ENCODE results near the gene ATP7A.

The ATP7A gene

GRCh38 chrX:77945910-77946545, 35.5 kb downstream of the ATP7A start:
- DNase-seq, result no peak

- DNase-seq, result no peak
Measured at GRCh38 chrX:77946571-77946970, 36.1 kb downstream of the ATP7A start.

GRCh38 chrX:77949840-77950239, 39.3 kb downstream of the ATP7A start:
- no peak for DNase-seq

GRCh38 chrX:77952173-77952572, 41.7 kb downstream of the ATP7A start:
- no peak for DNase-seq

GRCh38 chrX:77953302-77953701, 42.8 kb downstream of the ATP7A start:
- no peak for DNase-seq

- DNase-seq, result no peak
Measured at GRCh38 chrX:77953708-77954107, 43.2 kb downstream of the ATP7A start.

GRCh38 chrX:77960567-77960966, 50.1 kb downstream of the ATP7A start:
- no peak for DNase-seq

- DNase-seq, result no peak
Measured at GRCh38 chrX:77961063-77961462, 50.6 kb downstream of the ATP7A start.

GRCh38 chrX:77962068-77962902, 51.8 kb downstream of the ATP7A start:
- no peak for DNase-seq

GRCh38 chrX:77966361-77966760, 55.9 kb downstream of the ATP7A start:
- DNase-seq, result no peak

- DNase-seq, result no peak
Measured at GRCh38 chrX:77967631-77968030, 57.1 kb downstream of the ATP7A start.

GRCh38 chrX:77969538-77969937, 59.0 kb downstream of the ATP7A start, which contains the start of gene PGAM4:
PGAM4 (minus strand) TSS chrX:77969638; CDS start chrX:77969638, 0 bp downstream.
- DNase-seq, result no peak

GRCh38 chrX:77975755-77976154, 65.3 kb downstream of the ATP7A start:
- DNase-seq, result no peak

- DNase-seq, result no peak
Measured at GRCh38 chrX:77977095-77977494, 66.6 kb downstream of the ATP7A start.

- DNase-seq, result no peak
Measured at GRCh38 chrX:77977518-77977917, 67.0 kb downstream of the ATP7A start.

GRCh38 chrX:77979870-77980269, 69.4 kb downstream of the ATP7A start:
- no peak for DNase-seq

GRCh38 chrX:78011846-78012245, 101.4 kb downstream of the ATP7A start:
- DNase-seq, result no peak

GRCh38 chrX:78019586-78020483, 109.3 kb downstream of the ATP7A start:
- DNase-seq, result no peak

GRCh38 chrX:78024349-78025059, 114.0 kb downstream of the ATP7A start:
- DNase-seq, result peak; percentile 4

- DNase-seq, result no peak
Measured at GRCh38 chrX:78027798-78028197, 117.3 kb downstream of the ATP7A start.

GRCh38 chrX:78029663-78030062, 119.2 kb downstream of the ATP7A start:
- DNase-seq, result peak; percentile 1

- DNase-seq, result no peak
Measured at GRCh38 chrX:78035061-78035460, 124.6 kb downstream of the ATP7A start.

GRCh38 chrX:78037881-78038280, 127.4 kb downstream of the ATP7A start:
- DNase-seq, result no peak
